ENCODE results near the gene RPL10.

DNA sequence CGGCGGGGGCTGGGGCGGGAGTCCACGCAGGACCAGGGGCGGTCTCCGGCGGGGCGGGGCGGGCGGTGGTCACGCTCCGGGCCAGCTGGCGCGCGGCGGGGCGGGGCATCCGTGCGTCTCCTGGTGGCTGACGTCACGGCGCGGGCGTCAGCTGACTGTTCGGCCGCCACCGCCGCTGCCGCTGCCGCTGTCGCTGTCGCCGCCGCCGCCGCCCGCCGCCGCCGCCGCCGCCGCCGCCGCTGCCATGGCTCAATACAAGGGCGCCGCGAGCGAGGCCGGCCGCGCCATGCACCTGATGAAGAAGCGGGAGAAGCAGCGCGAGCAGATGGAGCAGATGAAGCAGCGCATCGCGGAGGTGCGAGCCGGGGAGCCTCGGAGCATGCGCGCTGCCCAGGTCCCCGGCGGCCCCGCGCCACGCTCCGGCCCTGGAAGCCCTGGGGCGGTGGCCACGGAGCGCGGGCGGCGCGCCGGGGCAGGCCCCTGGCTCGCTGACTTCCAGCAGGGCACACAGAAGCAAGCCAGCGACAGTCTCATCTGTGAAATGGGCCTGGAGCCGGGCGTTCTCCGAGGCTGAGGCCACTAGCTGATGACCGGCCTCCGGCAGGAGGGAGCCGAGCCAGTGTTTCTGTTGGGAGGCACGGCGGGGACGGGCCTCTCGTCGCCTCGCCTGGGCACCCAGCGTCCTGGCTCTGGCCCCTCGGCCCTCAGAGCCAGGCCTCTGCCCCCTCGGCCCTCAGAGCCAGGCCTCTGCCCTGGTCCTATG is 46.0 kb downstream of the RPL10 start, which contains the start of gene FAM50A:
- TF ChIP-seq, protein P1, sequence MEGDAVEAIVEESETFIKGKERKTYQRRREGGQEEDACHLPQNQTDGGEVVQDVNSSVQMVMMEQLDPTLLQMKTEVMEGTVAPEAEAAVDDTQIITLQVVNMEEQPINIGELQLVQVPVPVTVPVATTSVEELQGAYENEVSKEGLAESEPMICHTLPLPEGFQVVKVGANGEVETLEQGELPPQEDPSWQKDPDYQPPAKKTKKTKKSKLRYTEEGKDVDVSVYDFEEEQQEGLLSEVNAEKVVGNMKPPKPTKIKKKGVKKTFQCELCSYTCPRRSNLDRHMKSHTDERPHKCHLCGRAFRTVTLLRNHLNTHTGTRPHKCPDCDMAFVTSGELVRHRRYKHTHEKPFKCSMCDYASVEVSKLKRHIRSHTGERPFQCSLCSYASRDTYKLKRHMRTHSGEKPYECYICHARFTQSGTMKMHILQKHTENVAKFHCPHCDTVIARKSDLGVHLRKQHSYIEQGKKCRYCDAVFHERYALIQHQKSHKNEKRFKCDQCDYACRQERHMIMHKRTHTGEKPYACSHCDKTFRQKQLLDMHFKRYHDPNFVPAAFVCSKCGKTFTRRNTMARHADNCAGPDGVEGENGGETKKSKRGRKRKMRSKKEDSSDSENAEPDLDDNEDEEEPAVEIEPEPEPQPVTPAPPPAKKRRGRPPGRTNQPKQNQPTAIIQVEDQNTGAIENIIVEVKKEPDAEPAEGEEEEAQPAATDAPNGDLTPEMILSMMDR (IDR thresholded peaks at IDR 0.05; ENCODE audit: low read length): no peak
- no peak for TF ChIP-seq EZH2 (IDR thresholded peaks at IDR 0.05; ENCODE audit: borderline replicate concordance, low read length)

Data from OCI-LY1 (cell line).